ENCODE measurements around the gene FOXL3.
"Not testable (repeated sequence)": the region's sequence is repeated elsewhere in the genome, so short reads cannot be mapped to it uniquely, and the experiment has no call there.

The FOXL3 gene

DNA sequence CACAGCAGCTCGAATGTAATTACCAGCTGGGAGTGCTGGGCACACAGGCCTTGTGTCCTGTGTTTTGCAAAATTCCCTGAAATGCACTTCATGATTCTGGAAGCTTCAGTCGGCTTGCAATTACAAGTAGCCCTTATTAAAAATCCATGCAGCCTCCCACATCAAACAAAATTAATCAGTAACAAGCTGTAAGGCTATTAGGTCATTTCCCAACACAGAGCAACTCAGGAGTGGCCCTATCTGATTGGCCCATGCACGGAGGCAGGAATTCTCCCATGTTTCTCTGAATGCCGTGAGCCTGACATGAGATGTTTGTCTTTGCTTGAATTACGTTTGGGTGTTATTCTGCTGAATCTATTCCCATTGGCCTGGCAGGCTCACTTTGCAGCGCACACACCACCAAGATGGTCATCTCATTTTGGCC, 36.9 kb downstream of the FOXL3 start:
- no peak for DNase-seq

DNA sequence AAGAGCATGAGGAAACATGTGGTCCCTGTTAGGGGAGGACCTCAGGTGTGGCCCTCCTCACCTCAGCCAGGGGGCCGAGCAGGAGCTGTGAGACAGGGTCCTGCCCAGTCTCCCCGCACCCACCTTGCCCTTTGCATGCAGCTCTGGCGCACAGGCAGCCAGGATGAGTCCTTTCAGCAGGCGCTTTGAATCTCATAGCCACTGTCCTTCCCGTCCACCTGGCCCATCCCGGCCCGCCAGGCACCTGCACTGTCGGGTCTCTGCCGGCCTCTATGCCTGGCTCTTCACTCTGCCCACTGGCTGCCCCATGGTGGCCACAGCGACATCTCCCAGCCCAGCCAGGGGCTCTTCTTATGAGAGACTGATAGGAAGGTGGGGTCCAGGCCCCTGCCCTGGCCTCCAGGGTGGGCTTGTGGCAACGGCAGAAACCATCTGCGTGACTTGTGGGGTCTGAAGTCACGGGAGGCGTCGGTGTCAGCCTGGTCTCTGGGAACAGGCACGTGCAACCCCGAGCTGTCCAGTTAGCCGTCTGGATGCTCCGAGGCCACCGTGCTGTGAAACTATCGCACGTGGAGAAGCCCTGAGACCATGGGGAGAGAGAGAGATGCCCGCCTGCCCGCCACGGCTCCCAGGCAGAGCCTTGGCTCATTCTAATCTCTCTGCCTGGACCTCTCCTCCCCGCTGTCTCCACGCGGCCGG, 37.4 kb downstream of the FOXL3 start:
- no peak for DNase-seq

DNA sequence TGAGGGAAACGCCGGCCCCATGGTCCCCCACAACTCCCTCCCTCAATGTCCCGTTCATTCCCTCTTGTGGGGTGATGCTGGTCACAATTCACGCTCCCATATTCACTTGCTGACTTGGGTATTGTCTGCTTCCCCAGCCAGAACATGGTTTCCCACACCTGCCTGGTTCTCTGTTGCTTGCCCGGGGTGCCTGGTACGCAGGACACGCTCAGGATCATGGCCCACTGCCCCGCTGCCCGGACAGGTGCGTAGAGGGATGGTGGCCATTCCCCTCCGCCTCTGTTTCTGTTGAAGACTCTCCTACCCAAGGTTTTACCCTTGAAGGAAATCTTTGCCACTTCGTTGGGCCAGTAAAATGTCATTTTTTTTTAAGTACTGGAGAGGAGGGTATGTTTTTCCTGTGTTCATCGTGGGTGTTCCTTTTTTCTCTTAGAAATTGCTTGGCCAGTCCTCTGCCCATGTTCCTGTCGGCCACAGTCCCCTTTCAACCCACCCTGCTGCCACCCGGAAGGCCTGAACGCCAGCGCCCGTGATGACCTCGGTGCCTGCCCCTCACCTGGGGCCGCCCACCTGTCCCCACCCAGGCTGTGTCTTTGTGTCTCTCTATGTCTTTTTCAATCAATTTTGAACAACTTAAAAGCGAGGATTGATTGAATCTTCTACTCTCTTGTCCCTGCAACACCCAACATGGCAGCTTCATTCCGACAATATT, 38.2 kb downstream of the FOXL3 start:
- DNase-seq = no peak

DNA sequence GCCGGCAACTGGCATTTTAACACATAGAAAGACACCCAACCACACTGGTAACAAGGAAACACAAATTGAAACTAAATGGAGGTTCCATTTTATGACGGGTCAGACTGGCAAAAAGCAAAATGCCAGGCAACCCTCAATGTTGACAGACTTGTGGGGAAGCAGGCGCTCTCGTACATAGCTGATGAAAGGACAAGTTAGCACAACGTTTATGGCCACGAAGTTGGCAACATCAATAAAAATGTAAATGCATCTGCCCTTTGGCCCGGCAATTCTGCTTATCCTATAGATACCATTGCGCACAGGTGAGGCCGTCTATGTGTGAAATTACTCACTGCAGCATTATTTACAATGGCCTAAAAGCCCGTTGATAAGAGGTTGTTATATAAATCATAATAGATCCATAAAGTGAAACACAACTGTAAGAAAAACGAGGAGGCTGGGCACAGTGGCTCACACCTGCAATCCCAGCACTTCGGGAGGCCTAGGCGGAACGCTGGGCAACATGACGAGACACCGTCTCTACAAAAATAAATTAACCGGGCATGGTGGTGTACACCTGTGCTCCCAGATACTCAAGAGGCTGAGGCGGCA, 39.8 kb downstream of the FOXL3 start:
- DNase-seq = no peak

DNA sequence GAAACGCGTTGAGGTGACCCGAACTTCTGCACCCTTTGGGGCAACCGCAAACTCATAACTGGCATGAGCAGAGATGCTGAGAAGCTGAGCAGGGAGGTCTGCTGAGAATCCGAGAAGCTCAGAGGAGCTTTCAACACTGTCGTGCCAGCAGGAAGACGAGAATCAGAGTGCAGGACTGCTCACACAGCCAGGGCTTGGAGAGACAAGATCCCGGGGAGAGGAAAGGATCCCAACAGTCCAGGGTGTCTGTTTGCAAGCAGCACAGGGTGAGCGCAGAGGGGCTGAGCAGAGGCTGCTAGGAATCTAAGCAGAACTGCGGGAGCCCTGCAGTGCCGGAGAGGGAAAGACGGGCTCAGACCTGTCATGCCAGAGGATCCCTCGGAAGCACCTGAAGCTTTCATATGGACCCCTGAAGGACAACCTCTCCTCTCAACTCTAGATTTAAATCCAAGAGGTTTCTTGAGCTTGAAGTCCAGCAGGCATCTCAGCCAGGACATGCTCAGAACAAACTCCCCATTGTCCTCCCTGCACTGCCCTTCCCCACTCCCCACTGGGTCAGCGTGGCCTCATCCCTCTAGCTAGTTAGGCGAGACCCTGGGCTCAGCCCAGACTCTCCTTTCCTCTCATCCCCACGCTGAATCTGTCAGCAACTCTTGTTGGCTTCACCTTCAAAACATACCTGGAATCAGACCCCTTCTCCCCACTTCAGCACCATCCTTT, 40.7 kb downstream of the FOXL3 start:
- DNase-seq = no peak

DNA sequence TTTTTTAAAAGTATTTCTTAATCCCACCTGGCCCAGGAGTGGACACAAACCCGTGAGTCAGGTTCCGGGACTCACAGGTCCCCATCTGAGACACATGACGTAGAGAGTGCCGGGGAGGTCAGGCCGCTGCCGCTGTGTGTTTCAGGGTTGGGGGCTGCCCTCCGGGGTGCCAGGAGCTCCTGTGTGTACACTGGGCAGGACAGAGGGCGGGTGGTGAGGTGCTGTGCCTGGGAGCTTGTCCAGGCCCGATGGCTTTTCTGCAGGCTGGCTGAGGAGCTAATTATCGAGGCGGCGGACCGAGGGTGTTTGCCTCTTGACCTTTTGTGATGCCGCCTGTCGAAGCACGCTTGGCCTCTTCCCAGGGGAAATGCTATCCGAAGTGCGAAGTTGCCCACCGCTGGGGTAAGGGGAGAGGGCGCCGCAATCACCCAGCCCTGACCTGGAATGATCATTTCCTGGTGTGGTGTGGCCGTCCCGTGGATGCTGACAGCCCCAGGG, 42.1 kb downstream of the FOXL3 start:
- DNase-seq = no peak

DNA sequence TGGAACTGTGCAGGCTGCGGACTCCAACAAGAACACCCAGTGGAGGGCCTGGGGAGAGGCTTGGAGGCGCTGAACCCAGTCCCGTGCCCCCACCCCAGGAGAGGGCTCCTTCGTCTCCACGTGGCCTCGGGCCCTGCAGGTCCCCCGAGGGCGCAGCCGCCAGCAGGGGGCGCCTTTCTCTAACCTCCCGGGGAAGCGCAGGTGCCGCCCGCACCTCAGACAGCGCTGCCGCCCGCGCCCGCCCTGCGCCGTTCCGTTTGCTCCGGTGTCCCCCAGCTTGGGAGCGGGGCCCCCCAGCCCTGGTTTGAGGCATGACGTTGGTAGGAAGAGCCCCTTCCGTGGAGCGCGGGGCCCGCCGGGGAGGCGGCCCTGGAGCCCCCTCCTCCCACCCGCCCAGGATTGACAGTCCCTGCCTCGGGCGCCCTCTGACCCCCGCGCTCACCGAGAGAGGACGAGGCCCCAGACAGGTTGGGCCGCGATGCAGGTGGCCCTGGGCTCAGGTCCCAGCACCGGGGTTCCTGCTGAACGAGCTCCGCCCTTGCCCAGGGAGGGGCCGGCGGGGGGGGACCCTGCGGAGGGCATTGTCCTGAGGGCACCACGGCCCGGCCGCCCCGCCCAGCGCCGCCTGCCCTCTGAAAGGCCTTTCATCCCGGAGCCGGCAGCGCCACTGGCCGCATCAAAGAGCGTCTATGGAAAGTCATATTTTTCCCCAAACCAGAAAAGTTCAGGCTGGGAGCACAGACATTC, 42.8 kb downstream of the FOXL3 start:
- peak; percentile 2 for DNase-seq

DNA sequence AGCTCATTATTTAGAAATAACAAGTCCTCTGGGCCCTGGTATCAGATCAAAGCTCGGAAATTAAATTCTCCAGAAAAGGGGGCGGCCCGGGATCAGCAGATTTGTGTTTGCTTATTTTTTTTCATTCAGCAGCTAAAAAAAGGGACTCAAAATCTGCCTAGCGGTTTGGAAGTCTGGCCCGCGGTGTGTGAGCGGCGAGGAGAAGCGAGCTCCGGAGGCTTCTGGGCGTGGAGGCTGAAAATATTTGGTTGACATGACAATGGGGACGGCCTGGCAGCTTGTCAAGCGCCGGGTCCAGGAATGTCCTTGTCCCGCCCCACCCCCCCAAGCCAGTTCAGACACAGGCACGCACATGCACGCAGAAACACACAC, 43.4 kb downstream of the FOXL3 start:
- DNase-seq = no peak

DNA sequence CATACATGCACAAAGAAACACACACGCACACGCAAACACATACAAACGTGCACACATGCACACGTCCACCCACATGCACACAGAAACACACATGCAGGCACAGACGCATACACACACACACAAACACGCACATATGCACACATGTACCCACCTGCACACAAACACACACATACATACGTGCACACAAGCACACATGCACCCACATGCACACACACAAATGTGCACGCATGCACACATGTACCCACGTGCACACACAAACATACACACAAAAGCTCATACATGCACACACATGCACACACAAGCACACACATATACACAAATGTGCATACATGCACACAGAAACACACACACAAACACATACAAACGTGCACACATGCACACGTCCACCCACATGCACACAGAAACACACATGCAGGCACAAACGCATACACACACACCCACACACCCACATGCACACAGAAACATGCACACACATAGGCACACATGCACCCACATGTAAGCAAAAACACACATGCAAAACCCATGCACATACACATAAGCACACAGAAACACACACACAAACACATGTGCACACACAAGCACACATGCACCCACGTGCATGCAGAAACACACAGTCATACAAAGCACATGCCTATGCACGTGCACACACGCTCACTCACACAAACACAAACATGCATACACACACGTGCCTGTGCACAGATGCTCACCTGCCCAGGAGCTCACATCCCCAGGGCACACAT, 44.8 kb downstream of the FOXL3 start:
- no peak for DNase-seq

DNA sequence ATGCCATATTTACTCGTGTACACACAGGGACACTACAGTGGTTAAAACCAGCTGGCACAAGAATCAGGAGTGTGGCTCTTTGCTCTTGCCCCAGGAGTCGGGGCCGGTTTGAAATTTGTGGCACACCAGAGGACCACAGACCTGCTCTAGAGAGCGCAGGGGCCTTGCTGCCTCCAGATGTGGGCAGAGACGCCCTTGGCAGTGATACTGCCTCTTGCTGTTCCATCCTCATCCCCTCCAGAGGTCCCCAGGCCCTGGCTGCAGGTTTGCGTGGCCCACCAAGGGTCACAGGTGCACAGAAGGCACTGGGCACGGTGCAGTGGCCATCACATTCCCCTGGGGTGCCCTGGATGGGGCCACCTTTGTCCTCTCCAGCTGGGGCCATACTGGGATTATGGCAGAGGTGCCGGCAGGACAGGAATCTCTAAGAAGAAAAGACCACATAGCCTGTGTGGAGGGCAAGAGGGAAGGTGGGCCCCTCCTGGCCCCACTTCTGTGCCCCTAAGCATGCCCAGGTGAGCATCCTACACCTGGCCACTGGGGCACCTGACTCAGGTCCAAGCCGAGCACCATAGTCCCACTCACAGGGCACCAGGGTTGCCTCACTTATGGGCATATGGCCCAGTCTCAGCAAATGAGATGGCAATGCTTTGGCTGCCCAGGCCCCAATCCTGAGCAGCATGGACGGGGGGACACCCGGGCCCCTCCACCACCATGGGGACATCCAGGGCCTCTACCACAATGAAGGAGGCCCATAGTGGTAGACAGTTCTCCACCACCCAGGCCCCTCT, 45.6 kb downstream of the FOXL3 start:
- no peak for DNase-seq

DNA sequence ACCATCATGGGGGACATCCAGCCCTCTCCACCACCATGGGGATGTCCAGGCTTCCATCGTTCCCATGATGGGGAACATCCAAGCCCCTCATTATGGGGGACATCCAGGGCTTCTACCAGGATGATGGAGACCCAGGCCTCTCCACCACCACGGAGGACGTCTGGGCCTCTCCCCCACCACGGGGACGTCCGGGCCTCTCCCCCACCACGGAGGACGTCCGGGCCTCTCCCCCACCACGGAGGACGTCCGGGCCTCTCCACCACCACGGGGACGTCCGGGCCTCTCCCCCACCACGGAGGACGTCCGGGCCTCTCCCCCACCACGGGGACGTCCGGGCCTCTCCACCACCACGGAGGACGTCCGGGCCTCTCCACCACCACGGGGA, 46.2 kb downstream of the FOXL3 start:
- not testable (repeated sequence) for DNase-seq

DNA sequence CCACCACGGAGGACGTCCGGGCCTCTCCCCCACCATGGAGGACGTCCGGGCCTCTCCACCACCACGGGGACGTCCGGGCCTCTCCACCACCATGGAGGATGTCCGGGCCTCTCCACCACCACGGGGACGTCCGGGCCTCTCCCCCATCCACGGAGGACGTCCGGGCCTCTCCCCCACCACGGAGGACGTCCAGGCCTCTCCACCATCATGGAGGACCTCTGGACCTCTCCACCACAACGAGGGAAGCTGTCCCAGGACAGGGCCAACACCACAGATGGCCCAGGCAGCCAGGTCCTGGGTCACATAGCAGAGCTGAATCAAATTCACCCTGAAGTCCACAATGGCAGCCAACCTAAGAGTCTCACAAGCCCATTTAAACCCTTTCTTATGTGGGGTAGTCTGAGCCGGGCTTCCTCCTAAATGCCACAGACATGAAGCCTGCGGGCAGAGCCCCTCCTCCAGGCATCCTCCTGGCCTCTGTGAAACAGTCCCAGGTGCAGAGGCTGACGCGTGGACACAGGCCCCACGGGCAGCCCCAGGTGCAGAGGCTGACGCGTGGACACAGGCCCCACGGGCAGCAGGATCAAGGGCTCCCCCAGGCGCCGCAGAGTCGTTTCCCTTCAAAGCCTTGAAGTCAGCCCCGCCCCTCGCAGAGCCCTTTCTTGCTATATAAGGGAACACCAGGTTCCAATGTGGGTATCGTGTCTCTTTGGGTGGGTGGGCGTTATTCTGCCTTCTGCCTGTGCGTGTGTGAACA, 47.0 kb downstream of the FOXL3 start:
- no peak for DNase-seq

DNA sequence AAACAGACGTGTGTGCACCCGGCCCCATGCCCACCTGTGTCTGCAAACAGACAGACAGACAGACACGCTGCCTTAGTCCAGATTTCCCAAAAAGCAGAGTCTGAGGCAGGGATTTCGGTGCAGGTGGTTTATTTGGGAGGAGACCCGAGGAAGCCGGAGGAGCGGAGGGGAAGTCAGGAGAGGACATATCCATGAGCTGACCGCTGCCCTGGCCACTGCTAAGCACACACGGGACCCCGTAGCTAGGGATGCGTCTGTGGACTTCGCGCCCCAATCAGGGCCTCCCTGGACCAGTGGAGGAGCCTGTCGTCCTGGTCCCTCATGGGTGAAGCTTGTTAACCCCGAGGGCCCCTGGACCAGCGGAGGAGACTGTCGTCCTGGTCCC, 47.6 kb downstream of the FOXL3 start:
- no peak for DNase-seq

DNA sequence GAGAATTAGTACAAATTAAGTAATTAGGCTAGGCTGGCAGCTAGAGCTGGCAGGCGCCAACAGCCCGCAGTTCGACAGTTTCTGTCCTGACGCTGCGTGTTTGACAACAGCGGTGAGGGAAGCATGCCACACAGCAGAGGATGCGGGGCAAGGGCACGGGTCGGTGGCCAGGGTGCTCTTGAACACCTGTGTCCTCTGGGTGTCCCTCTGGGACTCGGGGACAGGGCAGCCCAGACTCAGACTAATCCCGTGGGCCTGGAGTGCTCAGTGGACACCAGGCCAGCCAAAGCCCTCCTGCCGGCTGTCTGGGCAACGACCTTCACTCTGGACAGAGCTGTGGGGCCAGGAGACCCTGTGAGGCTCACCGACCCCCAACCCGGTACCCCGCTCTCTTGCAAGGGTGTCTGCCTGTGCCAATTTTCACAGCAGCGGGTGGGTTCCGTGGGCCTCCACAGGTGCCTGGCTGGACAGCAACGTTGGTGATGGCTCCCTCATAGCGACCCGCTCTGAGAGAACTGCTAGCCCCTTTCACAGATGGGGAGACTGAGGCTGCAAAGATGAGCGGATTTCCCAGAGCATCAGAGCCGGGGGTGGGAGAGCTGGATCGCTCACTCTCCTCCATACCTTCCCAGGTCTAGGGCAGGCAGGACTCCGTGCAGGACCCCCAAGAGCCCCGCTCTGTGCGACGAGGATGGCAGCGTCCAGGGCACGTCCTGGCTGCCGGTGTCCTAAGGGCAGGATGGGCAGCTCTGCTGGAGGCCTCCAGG, 48.5 kb downstream of the FOXL3 start:
- DNase-seq = no peak

DNA sequence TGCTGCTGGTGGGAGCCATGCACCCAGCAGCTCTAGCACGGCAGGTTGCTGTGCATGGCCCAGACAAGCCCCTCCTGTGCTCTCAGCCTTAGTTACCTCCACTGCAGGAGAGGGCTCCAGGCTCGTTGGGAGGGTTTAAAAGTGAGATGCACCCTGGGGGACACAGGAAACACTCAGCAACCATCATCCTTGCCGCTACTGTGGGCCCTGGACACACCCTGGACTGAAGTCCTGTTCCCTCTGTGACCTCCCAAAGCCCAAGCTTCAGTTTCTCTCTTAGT, 49.0 kb downstream of the FOXL3 start:
- DNase-seq = no peak

DNA sequence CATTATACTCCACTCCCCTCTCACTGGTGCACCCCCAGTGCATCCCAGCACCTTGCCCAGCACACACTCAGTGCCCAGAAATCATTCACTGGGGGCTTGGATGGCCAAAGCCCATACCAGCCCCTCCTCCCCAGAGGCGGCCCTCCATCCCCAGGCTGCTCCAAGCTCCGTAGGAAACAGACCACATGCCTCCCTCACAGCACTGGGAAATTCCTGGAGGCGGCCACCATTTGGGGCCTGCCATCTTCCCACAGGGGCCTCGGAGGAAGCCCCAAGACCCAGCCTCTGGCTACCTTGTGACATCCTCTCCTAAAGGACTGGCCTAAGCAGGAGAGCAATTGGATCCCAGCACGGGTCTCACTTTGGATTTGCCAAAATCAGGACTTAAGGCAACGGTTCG, 49.7 kb downstream of the FOXL3 start:
- no peak for DNase-seq

DNA sequence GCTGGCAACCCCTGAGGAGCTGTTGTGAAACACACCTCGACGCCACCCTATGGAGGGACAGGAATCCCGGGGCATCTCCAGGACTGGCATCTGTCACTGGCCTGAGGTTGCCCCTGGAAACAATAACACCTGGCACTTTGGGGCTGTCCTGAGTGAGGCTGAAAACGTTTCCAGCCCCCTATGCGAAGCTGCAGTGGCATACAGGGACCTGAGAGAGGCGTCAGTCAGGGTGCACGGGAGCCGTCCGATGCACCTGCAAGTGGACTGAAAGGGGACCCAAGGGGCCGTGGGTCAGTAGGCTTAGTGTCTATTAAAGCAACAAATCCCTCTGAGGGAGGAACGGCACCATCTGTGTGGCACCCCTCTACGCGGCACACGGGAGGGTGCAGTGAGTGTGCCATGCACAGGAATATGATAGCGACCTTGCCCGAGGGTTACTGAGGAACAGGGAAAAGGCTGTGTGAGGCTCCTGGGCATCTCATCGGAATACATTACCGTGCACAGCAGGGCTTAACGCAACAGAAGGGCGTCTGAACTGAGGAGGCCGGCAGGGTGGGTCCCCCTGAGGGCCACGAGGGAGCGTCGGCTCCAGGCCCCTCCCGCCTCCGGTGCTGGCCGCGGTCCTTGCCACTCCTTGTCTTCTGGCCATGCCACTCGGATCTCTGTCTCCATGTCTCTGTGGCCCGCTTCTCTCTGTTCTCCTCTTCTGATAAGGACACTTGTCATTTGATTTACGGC, 50.4 kb downstream of the FOXL3 start:
- no peak for DNase-seq

All from NCI-H2029 (cell line).